ENCODE results near the gene RALGDS.

The RALGDS gene

DNA sequence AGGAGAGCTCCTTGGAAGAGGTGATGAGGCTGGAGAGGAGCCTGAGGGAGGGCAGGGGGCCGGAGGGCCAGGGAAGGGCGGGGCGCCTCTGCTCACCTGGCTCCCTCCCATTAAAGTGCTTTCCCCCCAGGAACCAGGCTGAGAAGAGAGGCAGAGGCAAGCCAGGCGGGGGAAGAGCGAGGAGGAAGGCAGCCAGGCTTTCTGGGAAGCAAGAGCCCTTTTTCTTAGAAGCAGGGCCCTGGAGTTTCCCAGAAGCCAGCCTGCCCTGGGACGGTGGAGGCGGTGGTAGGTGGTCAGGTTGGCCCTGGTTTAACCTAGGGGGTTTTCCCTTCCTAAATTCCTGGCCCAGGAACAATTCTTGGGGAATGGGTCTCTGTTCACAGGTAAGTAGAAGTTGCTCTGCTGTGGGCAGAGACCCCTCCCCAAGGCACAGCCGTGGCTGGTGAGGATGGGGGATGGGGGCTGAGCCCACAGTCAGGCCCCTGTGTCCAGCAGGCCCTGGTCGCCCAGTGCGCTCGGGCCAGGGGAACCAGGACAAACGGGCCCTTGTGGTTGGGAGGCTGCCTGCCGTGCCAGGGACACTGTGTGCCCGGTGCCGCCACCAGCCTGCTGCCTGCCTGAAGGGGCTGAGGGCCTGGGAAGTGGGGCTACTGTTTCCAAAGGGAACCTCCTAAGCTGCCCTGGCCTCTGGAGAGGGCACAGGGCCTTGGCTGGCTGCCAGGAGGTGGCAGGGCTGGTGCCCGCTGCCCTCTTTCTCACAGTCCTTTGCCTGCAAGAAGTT is 16.6 kb upstream of the RALGDS start:
- in situ Hi-C loops (cut with MboI; ENCODE audit: low sequenced_read_pairs), result no loop called here

- in situ Hi-C loops (cut with MboI; ENCODE audit: low sequenced_read_pairs), result no loop called here
Observed at GRCh38 chr9:133135146-133135745, 14.2 kb upstream of the RALGDS start.

- in situ Hi-C loops (cut with MboI; ENCODE audit: low sequenced_read_pairs), result no loop called here
Observed at GRCh38 chr9:133134388-133135145, 13.5 kb upstream of the RALGDS start.

- in situ Hi-C loops (cut with MboI; ENCODE audit: low sequenced_read_pairs), result no loop called here
Observed at GRCh38 chr9:133133681-133134387, 12.8 kb upstream of the RALGDS start.

DNA sequence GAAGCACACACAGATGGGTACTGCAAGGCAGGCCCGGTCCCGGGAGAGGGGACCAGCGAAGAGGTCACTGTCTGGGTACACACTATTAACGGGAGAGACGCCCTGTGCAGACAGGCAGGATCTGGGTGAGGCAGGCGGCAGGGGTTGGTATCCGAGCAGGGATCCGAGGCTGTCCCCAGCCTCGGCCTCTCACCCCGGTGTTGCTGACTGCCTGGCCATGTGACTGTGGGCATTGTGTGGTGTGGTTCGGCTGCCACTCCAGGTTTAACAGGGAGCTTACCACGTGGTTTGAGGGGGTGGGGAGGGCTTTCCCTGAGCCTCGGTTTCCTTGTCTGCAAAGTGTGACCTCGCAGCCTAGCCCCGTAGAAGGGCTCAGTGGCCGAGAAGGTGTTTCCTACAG is 11.1 kb upstream of the RALGDS start:
- in situ Hi-C loops (cut with MboI; ENCODE audit: low sequenced_read_pairs), result no loop called here

- in situ Hi-C loops (cut with MboI; ENCODE audit: low sequenced_read_pairs), result no loop called here
Observed at GRCh38 chr9:133131506-133131905, 10.5 kb upstream of the RALGDS start.

DNA sequence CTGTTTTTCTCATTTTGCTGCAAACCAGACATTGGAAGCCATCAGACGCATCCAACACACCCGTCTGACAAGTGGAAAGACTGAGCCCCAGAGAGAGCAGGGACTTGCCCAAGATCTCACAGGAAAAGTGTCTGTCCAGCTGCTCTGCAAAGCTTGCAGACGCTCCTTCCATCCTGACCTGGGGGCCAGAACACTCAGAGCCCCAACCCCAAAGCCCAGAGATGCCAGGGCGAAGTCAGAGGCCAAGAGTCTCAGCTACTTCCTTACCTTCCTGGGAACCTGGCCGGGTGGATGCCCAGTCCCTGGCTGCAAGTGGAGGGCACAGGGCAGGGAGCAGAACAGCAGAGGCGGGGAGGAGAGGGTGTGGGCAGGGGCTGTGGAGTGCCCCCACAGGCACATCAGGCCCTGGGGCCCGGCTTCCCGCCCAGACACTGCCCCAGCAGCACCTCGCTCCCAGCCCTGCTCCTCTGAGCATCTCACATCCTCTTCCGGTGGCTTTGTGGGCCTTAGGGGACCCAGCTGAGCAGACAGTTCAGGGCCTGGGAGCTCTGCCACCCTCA is 9.7 kb upstream of the RALGDS start:
- in situ Hi-C loops (cut with MboI; ENCODE audit: low sequenced_read_pairs), result no loop called here

DNA sequence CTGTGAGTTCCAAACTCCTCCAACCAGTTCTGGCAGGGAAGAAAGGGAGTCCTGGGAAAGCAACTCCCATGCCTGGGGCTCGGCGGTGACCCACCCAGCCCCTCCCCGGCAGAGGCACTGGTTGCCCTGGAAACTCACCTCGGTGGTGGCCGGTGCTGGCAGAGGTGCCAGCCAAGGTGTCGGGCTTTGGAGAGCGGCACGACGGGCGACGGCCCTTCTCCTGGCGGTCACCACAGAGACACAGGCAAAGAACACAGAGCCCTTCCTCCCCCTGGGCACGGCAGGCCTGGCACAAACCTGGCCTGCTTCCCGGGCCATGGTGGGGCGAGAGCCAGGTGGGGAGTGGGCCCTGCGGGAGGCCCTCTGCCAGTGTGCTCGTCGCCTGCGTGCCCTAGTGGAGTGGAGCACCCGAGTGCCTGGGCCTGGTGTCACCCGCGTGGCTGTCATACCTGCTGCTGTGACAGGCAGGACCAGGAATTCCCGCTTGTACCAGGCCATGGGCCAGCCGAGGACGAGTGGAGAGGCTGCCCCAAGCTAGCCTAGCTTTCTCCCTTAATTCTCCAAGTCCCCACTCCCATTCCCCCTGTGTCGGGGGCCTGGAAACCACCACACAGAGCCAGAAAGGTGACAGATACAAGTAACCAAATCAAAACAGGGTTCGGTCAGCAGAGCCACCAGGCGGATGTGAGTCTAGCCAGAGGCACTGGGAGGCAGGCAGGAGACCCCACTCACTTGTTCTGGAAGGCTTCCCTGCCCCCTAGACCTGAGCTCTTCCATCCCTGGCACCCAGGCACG is 8.2 kb upstream of the RALGDS start:
- in situ Hi-C loops (cut with MboI; ENCODE audit: low sequenced_read_pairs), result no loop called here

- in situ Hi-C loops (cut with MboI; ENCODE audit: low sequenced_read_pairs), result no loop called here
Observed at GRCh38 chr9:133128152-133128551, 7.1 kb upstream of the RALGDS start.

DNA sequence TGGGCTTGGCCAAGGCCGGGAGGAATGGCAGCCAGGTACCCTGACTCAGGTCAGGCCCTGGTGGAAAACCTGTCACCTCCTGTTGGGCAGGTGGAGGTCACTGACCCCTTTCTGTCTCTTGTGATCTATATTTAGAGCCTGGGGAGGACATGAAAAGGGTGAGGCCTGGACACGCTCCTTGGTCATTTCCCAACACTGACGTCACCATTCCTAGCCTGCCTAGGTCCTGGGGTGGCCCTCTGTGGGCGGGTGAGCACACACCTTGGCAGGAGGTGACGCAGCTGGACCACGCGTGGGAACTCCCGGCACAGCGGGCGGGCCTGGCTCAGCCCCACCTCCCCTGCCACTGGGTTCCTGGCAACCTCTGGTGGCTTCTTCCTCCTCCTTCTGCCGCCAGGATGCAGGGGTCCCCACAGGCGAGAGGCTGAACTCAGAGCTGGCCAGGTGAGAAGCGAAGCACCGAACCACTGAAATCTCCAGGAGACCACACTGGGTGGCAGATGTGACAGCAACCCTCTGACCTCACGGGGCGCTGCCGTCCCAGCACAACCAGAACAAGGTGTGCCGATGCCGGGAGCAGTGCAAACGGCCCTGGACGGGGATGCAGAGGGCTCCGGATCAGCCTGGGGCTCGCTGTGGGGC is 6.4 kb upstream of the RALGDS start:
- in situ Hi-C loops (cut with MboI; ENCODE audit: low sequenced_read_pairs), result no loop called here

DNA sequence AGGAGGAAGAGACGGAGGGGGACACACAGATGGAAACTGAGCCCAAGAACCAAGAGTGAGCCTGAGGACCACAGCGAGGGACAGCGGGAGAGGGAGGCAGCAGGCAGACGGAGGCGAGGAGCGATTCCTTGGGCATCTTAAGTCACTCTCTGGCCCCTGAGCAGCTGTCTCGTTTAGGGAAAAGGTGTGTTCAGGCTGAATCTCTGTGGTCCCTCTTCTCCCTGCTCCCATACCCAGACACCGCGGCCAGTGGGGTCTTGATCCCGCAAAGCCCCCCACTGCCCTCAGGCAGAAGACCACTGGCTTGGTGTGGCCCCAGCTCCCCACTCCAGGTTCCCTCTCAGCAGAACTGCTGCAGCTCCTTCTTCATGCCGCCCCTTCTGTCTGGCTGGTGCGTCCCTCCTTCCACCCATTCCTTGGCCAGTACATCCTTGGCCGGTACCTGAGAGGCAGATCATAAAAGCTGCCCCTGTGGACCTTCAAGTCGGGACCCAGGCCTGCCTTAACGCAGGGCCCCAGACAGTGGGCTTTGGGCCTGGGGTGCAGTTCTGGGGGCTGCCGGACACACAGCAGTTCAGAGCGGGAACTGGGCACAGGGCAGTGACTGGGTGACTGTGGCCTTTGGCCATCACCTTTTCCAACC is 5.8 kb upstream of the RALGDS start:
- in situ Hi-C loops (cut with MboI; ENCODE audit: low sequenced_read_pairs), result no loop called here

- in situ Hi-C loops (cut with MboI; ENCODE audit: low sequenced_read_pairs), result no loop called here
Observed at GRCh38 chr9:133125941-133126696, 5.1 kb upstream of the RALGDS start.

- in situ Hi-C loops (cut with MboI; ENCODE audit: low sequenced_read_pairs), result no loop called here
Observed at GRCh38 chr9:133124907-133125275, 3.9 kb upstream of the RALGDS start.

- in situ Hi-C loops (cut with MboI; ENCODE audit: low sequenced_read_pairs), result no loop called here
Observed at GRCh38 chr9:133124123-133124906, 3.3 kb upstream of the RALGDS start.

DNA sequence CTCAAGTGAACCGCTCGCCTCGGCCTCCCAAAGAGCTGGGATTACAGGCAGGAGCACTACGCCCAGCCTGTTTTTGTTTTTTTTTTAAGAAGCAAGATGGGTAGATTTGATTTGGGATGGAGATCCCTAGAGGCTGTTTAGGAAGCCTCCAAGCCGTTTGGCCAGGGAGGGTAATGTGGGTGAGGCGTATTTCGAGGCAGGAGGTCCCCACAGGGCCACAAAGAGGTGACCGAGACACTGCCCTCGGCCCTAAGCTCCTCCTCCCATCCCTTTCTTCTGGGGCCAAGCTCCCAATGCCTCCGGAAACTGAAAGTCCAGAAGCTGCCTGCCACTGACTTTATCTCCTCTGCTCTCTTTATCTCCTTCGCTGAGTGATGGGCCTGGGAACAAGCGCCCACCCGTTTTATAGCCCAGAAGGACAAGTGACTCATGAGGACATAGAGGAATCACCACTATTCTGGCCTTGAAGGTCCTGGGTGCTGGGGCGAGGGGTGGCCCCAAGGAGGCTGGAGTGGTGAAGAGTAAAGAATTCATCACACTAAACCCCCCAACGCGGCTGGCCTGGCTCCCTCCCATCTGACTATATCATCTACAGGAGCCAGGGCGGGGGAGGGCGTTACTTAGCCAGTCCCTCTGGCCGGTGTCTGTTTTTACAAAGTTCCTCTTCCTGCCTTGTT is 2.0 kb upstream of the RALGDS start:
- in situ Hi-C loops (cut with MboI; ENCODE audit: low sequenced_read_pairs), result no loop called here

- in situ Hi-C loops (cut with MboI; ENCODE audit: low sequenced_read_pairs), result no loop called here
Observed at GRCh38 chr9:133122605-133122934, 1.5 kb upstream of the RALGDS start.

DNA sequence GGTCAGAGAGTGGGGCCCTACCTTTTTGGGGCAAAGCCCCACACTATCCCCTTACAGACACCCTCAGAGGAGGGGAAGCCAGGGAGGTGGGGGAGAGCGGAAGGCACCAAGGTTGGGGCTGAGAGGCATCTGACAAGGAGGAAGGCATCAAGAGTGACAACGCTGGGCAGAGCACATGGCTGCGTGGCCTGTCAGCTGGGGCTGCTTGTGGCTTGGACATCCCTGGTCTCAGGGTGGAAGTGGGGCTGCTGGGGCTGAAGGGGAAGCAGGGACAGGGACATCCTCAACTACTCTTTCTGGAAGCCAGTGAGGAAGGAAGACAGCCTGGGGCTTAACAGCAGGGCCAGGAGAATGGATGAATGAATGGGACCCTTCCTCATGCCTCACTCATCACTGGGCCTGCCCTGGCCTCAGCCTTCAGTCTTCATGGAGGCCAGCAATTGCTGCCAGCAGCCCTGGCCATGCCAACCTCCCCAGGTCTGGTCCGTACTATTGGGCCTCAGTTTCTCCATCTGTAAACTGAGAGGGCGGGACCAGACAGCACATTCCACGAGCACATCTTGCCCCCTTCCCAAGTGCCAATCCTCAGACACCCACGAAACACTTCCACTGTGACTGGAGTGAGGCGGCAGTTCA is 993 bp upstream of the RALGDS start:
- in situ Hi-C loops (cut with MboI; ENCODE audit: low sequenced_read_pairs), result no loop called here
